Activated CD8-positive, alpha-beta memory T cell treated with anti-CD3 and anti-CD28 coated beads for 36 hours (primary cell): ENCODE results near the gene ILRUN. TPM values are rescaled to one million over a fixed set of nuclear protein-coding genes. Genes with fewer than 3 reads are reported as not detected.
"Not testable (repeated sequence)": the region's sequence is repeated elsewhere in the genome, so short reads cannot be mapped to it uniquely, and the experiment has no call there.

Experiments used
- CTCF ChIA-PET: fragments of 350-600 bp; sonication (Branson Sonifier 250); formaldehyde crosslinking; loops from one replicate; lab custom pipeline; 2021; ENCODE audit warnings: antibody characterized with exemption; lab: Charles Lee
- POLR2A ChIA-PET: fragments of 350-600 bp; sonication (Branson Sonifier 250); formaldehyde crosslinking; loops from one replicate; lab custom pipeline; 2021; ENCODE audit warnings: antibody characterized with exemption; lab: Charles Lee
- total RNA-seq, 2 experiments: library from RNA; stranded (reverse); gene quantifications; one replicate each; pipeline ENCODE4 v1.2.3, GENCODE V29; 2021

The ILRUN gene
- total RNA-seq, 2 experiments from 2014 or later, result 49.0 to 53.8 TPM

- ChIA-PET POLR2A (no interaction called here), CTCF (no interaction called here)
Measured at GRCh38 chr6:34705241-34705640, 8.7 kb upstream of the ILRUN start.

DNA sequence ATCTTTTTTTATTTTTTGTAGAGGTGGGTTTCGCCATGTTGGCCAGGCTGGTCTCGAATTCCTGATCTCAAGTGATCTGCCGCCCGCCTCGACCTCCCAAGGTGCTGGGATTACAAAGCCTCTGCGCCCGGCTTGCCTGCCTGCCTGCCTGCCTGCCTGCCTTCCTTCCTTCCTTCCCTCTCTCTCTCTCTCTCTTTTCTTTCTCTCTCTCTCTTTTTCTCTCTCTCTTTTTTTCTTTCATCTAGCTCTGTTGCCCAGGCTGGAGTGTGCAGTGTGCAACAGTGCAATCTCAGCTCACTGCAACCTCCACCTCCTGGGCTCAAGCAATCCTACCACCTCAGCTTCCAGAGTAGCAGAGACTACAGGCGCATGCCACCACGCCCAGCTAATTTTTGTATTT is 4.6 kb upstream of the ILRUN start:
- ChIA-PET CTCF (no interaction called here), POLR2A (no interaction called here)

GRCh38 chr6:34697904-34698559 is 1.5 kb upstream of the ILRUN start:
- CTCF ChIA-PET, result no interaction called here

DNA sequence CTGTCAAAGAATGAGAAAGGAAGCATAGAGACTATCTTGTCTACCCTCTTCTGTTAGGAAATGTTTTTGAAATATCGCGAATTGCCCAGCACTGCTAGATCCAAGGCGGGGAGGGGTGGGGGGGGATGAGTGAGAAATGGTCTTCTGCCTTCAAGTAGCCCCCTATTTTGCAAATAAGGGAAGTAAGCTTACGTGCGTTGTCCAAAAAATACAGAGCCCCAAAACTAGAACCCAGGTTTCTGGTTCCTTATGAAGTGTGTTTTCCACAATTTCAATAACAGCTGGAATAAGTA is 923 bp upstream of the ILRUN start:
- CTCF ChIA-PET, result no interaction called here
- POLR2A ChIA-PET, result interaction anchor here (0.6 to 1.5 kb wide), 5 partner anchors 24 to 60 kb away, joined by 3 to 7 read pairs (median 5); partner anchors contain the start of gene SNRPC

More at GRCh38 chr6:34697904-34698559, 1.5 kb upstream of the ILRUN start:
- POLR2A ChIA-PET, result interaction anchor here (0.7 to 1.5 kb wide), 4 partner anchors 25 to 59 kb away, joined by 3 to 7 read pairs (median 4); partner anchors contain the start of gene SNRPC

DNA sequence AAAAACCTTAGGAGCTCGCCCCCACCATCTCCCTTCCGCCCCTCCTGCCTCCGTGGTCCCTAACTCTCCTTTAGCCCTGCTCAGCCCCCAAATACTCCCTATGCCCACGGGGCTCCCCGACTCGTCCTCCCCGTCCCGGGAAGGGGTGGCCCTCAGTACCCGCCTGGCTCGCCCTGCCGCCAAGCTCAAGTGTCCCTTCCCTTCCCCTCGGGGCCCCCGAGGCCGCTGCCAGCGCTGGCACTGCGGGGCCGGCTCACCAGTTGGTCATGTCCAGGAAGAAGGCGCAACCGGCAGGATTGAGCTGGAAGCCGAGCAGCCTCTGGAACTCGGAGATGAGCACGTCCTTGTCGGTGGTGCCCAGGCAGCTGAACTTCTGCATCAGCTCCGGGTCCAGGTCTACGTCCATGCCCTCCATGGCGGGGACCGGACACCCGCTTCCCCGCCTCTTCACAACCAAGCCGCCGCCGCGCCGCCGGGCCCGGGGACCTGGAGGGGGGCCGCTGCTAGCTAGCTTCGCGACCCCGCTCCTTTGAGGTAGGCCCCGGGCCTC is 303 bp downstream of the ILRUN start:
- ChIA-PET POLR2A (interaction anchor here (0.5 to 1.3 kb wide), 6 partner anchors 22 to 449 kb away, joined by 3 to 13 read pairs (median 4); no protein-coding TSS in a partner anchor), CTCF (interaction anchor here (0.6 to 1.5 kb wide), 4 partner anchors 10 to 40 kb away, joined by 3 read pairs; no protein-coding TSS in a partner anchor)

DNA sequence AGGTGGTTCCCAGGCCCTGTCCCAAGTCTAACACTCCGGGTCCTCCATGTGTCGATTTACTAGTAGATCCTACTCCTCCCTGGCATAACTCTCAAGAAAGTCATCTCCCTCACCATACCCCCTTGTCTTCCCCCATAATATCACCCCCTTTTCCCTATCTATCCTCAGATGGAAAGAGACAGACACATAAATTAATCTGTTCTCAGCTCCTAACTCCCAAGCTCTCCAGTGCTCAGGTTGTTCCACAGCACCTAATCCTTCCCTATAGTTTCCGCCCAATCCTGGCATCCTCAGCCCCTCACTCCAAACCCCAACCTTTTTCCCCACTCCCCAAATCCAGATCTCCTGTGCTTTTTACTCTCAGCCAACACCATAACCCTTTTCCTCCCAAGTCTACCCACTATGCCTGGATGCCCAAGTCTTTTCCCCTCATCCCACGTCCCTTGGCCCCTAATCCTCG is 808 bp downstream of the ILRUN start:
- ChIA-PET POLR2A (interaction anchor here (0.6 to 1.3 kb wide), 4 partner anchors 22 to 380 kb away, joined by 3 to 13 read pairs (median 4); no protein-coding TSS in a partner anchor), CTCF (interaction anchor here (0.6 to 1.5 kb wide), 4 partner anchors 10 to 40 kb away, joined by 3 read pairs; no protein-coding TSS in a partner anchor)

DNA sequence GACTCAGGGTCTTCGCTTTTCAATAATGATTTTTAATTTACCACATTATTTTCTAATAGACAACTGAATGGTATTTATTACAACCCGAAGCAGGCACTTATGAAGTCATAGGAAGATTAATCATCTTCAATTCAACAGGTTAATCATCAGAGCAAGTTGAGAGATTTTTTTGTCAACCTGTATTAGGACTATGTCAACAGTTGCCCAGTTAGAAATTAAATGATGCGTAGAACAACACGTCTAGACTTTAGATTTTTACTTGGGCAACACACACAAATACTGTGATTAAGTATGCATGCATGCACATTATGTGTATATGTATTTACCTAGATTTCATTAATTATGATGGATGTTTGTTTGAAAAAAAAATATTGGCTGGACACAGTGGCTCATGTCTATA is 4.3 kb downstream of the ILRUN start:
- CTCF ChIA-PET, result no interaction called here
- POLR2A ChIA-PET, result no interaction called here

DNA sequence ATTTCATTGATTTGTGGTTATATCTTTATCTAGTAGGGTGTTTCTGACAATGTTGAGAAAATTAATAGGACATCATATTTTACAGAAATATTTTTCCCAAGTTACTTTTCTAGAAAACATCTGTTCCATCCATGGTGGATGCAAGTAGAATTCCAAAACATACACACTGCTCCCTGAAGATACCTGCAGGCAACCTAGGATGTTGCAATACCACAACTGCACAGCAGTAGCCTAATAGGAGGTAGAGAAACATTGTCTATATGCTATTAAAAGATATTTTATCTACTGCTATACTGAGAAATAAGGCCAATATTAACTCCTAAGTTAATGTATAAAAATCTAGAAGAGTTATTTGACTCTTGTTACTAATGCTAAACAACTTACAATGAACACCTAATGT is 6.8 kb downstream of the ILRUN start:
- CTCF ChIA-PET, result no interaction called here
- POLR2A ChIA-PET, result no interaction called here

GRCh38 chr6:34688956-34689355 is 7.6 kb downstream of the ILRUN start:
- POLR2A ChIA-PET, result no interaction called here
- CTCF ChIA-PET, result no interaction called here

DNA sequence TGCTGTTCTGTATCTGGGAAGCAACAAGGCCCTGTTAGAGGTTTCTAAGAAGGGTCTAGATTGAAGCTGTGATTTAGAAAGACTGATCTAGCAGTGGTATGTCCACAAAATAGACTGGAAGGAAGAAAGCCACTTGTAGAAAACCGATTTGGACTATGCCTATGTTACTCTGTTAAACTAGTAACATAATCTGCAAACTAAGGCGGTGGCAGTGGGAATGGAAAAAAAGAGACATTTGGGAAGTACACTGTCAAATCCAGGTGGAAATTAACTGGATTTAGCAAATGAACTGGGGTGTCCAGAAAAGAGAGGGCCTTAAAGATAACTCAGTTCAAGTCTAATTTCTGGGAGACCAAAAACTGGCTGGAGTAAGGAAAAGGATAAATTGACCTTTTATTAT is 11.6 kb downstream of the ILRUN start:
- ChIA-PET CTCF (no interaction called here), POLR2A (no interaction called here)

DNA sequence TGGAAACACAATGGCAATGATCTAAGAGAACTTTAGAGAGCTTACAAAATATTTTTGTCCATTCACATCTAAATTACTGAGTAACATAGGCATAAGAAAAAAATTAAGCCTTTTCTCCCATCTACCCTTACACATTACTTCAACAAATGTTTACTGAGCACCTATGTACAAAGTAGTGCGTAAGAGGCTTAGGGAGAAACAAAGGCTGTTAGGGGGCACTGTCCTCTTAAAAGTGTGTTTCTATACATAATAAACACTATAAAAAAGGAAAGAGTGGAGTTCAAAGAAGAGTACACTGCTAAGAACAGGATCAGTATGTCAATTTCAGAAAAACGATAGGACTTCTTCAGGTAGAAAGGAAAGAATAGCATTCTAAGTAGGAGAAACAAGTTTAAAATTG is 12.2 kb downstream of the ILRUN start:
- POLR2A ChIA-PET, result no interaction called here
- CTCF ChIA-PET, result no interaction called here

- POLR2A ChIA-PET, result no interaction called here
- CTCF ChIA-PET, result no interaction called here
Measured at GRCh38 chr6:34680802-34681515, 15.6 kb downstream of the ILRUN start.

GRCh38 chr6:34680313-34680712 is 16.3 kb downstream of the ILRUN start:
- POLR2A ChIA-PET, CTCF ChIA-PET: not testable (repeated sequence)

- POLR2A ChIA-PET, result no interaction called here
- CTCF ChIA-PET, result no interaction called here
Measured at GRCh38 chr6:34679552-34680253, 16.9 kb downstream of the ILRUN start.

GRCh38 chr6:34676140-34676539 is 20.4 kb downstream of the ILRUN start:
- ChIA-PET CTCF (interaction anchor here (0.7 kb wide), 1 partner anchor 12 kb away, joined by 3 read pairs; no protein-coding TSS in a partner anchor), POLR2A (no interaction called here)

GRCh38 chr6:34674930-34675329 is 21.6 kb downstream of the ILRUN start:
- POLR2A ChIA-PET, result not testable (repeated sequence)
- CTCF ChIA-PET, result interaction anchor here (2.0 kb wide), 1 partner anchor 18 kb away, joined by 9 read pairs; no protein-coding TSS in a partner anchor

DNA sequence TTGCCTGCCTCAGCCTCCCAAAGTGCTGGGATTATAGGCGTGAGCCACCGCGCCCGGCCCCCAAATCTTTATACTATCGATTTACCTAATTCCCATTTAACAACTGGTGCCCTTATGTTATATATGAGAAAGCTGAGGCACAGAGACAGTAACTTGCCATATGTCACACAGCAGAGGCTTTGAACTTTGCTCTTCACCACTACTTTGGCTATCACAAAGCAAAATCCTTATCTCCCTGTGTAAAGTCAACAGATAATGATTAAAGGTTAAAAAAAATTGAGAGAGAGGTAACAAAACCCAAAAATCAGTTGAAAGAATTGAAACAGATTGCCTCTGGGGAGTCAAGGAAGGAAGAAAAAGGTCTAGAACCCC is 22.3 kb downstream of the ILRUN start:
- ChIA-PET POLR2A (interaction anchor here (0.5 to 1.0 kb wide), 2 partner anchors 22 to 275 kb away, joined by 4 to 13 read pairs; no protein-coding TSS in a partner anchor), CTCF (interaction anchor here (1.0 to 2.0 kb wide), 2 partner anchors 18 to 22 kb away, joined by 3 to 9 read pairs; partner anchors contain the start of gene ILRUN)

GRCh38 chr6:34673064-34673463 is 23.5 kb downstream of the ILRUN start:
- POLR2A ChIA-PET, result interaction anchor here (0.6 to 2.2 kb wide), 3 partner anchors 16 to 1140 kb away, joined by 3 to 9 read pairs (median 5); no protein-coding TSS in a partner anchor
- CTCF ChIA-PET, result interaction anchor here (0.5 to 2.2 kb wide), 2 partner anchors 16 to 45 kb away, joined by 3 to 11 read pairs; no protein-coding TSS in a partner anchor

- ChIA-PET POLR2A (interaction anchor here (1.1 to 2.2 kb wide), 2 partner anchors 16 to 25 kb away, joined by 5 to 9 read pairs; no protein-coding TSS in a partner anchor), CTCF (interaction anchor here (0.7 to 2.2 kb wide), 3 partner anchors 16 to 64 kb away, joined by 3 to 11 read pairs (median 3); no protein-coding TSS in a partner anchor)
Measured at GRCh38 chr6:34672657-34673043, 23.9 kb downstream of the ILRUN start.
